Heart left ventricle (tissue), 13 donors: ENCODE results near the gene NFKBIL1.

ENCODE experiments used
- CTCF ChIP-seq, 12 donors: fragments of 200-600 bp; sonication (generic) in 4 of 12; IDR thresholded peaks; one replicate each; pipeline versions ENCODE4 v1.5.0 to v1.8.0; 2018 to 2022; ENCODE audit warnings: antibody characterized with exemption in 12 of 12, mild to moderate bottlenecking in 5 of 12
- POLR2A ChIP-seq, 2 donors: fragments of 450-650 bp; IDR thresholded peaks; one replicate each; pipeline ENCODE4 v1.6.1; 2017; ENCODE audit warnings: antibody characterized with exemption in 2 of 2, mild to moderate bottlenecking in 2 of 2, moderate library complexity in 2 of 2
- donor health status: ischemic (EF 13 %, LVEDD 7.1; RV severe dilation, severe dysfunction).
- donor health status: DM: no; HTN: yes; CAD: no.
- donor health status: DM: no; HTN: no; CAD: no.
- donor health status: ischemic (EF 25% LVEDD 6.9; RV normal size, moderate dysfunction).
- donor health status: ischemic (EF 25% LVEDD 5.7; RV mildly dilated, moderate dysfunction).
- donor health status: ischemic (EF 35%, LVEDD 5.7; RV mildly dilated, moderate dysfunction).
- donor health status: nonischemic (EF 11% LVEDD 7.7; RV severe dilation, severe dysfunction).
- donor health status: DM: yes; HTN: yes; CAD: no.
- donor health status: PGD.
- donor health status: ischemic (EF 29% LVEDD 5.4; RV normal size, mild dysfunction).
- donor health status: nonischemic (EF 23%, LVEDD 6.1; RV moderate dilation, normal function).

- no peak for TF ChIP-seq POLR2A (IDR thresholded peaks at IDR 0.05)
- TF ChIP-seq CTCF (IDR thresholded peaks at IDR 0.05): no peak
Observed at GRCh38 chr6:31502586-31502985, 44.8 kb upstream of the NFKBIL1 start.
